ENCODE data around the gene OSBPL9.

DNA sequence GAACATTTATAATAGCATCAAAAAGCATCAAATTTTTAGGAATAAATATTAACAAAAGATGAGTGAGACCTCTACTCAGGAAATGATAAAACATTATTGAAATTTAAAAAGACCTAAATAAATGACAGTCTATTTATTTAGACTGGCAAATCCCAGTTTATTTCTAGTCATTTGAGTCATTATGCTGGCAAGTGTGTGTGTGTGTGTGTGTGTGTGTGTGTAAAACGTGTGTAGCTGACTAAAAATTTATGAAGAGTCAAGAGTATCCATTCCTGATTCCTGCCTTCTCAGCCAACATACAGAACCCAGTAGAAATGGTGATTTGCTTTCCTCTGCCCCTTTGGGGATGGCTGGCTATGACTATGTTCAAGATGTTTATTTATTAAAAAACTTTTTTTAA is 46.2 kb downstream of the OSBPL9 start:
- TF ChIP-seq POLR2A (IDR thresholded peaks at IDR 0.05; ENCODE audit: low read depth, low read length) (no peak), POLR2AphosphoS5 (IDR thresholded peaks at IDR 0.05; ENCODE audit: low read depth, low read length) (no peak), TAF1 (IDR thresholded peaks at IDR 0.05; ENCODE audit: borderline replicate concordance, low read depth, low read length) (no peak)

All from GM12892 (cell line).